GM19043 (cell line): ENCODE measurements around the gene RBM38.

Source experiments
- ATAC-seq: cut with Tn5 transposase; IDR thresholded peaks from one replicate; pipeline ENCODE4 v1.9.1; 2021; ENCODE audit warnings: low read depth; ENCODE audit not compliant: unreplicated experiment

The RBM38 gene

DNA sequence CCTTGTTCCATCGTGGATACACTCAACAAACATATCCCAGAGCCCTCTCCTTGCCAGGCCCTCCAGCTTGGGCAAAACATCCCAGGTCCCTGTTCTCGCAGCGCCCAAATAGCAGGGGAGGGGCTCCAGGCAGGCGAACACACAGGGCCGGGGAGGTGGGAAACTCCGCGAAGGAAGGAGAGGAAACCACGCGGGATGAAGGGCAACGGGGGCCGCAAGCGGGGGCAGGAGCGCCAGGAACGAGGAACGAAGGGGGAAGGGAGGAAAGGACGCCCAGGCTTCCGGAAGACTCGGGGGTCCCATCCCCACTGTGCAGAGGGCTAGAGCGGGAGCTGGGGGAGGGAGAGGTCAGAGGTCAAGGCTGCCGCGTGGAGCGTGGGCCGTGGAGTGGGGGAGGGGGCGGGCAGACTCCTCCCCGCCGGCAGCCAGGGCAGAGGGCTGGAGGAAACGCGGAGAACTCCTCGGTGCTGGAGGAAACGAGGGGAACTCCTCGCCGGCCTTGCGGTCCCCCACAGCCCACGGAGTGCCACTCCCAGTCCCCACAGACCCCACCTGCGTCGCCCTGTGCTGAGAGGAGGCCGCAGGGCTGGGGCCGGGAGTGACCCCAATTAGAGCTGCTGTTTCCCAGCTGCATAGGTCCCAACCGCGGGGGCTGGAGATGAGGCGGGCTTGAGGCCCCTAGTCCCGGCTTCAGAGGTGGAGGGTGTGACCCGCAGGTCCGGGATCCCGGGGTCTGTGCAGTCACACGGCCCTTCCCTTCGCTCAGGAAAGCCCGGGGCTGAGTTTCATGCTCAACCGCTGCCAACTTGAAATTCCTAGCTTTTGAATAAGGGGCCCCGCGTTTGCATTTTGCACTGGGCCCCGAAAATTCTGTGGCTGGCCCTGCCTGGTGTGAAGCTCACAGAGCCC is 1.2 kb upstream of the RBM38 start:
- no peak for ATAC-seq

GRCh38 chr20:57391439-57392301 is 474 bp downstream of the RBM38 start:
- ATAC-seq, result no peak

GRCh38 chr20:57392512-57393271 is 1.5 kb downstream of the RBM38 start:
- ATAC-seq, result no peak

DNA sequence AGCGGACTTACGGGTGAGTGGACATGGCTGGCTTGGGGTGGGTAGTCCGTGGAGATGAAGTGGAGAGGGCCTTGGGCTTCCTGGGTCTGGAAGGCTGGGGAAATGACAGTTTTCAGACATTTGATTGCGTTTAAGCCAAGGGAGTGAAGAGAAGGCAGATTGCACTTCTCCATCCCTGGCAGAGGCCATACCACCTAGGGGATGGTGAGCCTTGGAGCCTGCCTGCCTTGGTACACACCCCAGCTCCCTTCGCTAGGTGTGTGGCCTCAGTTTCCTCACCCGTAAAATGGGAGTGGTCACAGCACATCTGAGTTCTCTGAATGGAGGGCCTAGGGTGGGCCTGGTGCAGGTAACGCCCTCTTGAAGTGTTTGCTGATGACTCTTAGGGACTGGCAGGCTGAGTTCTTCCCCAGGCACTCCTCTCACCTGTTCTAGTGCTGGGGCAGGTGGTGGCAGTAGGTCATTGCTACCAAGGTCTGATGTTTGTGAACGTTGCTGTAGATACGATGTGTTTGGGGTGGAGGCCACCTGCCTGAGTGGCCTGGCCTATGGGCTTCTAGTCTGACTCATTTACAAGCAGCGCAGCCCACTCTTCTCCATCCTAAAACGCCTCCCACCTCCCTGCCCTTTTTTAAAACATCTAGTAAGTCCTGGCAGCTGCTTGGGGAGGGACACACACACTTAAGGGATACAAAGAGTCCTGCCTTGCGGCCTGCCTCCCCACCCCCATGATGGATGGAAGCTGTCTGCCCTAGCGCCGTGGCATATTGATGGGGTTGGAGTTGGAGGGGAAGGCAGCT is 2.3 kb downstream of the RBM38 start:
- no peak for ATAC-seq

DNA sequence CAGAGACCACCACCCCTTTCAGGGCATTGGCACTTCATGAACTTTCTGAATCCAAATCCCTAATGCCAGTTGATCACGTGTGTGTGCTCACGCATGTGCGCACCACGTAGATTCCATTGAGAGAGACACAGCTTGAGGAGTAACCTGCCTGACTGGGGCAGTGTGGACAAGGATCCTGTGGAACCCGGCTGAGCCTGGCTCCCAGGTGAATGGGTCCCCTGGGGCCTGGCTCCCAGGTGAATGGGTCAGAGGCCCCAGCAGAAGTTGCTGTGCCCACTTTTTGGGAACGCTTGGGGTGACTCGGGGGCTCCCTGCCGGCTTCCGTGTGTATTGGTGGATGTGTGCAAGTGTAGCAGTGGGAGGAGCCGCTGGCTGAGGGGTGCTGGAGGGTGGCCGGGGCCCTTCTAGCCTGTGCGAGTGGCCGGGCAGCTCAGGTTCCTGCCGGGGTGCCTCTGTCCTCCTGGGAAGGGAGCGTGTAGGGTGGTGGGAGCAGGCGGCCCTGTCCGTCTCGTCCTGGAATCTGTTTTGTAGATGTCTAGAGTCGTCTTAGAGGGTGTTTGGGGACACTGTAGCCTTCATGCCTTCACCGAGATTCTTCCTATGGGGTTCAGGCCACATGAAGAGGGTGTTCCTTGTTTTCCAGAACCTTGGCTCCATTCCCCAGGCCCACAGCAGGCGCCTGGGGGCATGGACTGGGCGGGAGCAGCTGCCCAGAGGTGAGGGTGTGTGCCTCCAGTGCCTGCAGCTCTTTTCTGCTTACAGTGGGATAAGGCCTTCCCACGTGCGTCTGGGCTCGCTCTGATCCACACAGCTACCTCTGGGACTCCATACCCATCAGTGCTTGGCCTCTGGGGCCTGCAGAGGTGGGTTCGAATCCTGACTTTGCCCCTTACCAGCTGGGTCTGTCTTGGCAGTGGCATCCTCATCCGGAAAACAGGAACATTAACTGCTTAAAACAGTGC is 3.2 kb downstream of the RBM38 start:
- ATAC-seq, result no peak

DNA sequence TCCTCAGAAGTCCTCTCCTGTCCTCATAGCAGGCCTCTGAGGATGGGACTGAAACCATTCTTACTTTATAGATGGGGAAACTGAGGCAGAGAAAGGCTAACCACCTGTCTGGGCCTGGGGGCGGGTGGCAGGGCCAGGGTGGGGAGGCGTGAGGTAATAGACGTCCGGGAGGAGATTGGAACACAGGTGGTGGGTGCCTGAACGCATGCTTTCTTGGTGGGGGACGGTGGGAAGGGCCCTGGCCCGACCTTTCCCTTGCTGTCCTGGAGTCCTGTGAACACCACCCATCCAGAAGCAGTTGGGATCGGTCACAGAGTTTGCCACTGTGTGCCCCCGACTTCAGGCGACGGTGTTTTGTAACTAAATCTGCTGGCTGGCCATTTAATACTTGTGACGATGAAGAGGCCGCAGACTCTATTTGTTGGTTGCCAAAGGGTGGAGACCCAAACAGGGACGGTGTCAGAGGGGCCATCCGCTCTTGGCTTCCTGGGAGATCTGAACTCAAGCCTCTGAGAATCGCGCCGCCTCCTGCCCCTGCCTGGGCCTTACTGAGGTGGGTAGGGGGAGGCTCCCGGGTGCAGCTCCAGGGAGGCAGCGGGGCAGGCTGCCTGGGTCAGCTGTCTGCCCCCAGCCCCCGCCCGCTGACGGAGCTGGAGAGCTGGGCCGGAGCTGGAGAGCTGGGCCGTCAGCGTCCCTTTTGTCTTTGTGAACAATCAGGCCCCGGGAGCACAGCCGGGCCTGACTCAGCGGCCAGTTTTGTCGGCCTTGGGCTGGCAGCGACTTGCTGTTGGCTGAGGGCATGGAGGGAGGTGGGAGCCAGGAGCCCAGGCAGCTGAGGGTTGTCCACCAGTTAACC is 4.1 kb downstream of the RBM38 start:
- ATAC-seq, result no peak

DNA sequence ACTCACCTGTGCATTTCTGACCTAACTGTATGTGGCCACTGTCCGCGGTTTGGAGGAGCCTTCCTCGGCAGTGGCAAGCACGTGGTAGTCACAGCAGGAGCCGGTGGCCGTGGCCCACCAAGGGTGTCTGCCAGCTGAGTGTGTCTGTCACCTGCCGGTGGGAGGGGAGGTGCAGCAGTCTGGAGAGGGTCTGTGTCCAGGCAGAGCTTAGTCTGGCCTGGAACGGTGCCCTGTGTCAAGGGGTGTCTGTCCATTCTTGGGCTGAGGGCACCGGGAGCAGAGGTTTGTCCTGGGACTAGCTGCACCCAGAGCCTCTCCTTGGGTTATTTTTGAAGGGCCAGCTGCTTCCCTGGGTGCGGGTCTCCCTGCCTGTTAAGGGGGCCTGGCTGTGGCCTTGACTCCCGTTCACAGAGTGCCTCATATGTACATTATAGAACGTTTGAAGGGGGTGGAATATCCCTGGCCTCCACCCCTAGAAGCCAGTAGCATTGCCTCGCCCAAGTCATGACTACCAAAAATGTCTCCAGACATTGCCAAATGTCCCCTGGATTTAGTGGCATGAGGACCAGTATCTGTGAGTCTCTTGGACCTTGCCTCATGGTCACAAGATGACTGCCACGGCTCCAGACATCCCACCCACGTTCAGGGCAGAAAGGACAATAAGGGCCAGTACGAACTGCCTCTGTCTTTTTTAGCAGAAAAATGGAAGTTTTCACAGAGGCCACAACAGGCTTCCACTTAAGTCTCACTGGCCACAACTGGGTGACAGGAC is 5.2 kb downstream of the RBM38 start:
- ATAC-seq, result no peak

DNA sequence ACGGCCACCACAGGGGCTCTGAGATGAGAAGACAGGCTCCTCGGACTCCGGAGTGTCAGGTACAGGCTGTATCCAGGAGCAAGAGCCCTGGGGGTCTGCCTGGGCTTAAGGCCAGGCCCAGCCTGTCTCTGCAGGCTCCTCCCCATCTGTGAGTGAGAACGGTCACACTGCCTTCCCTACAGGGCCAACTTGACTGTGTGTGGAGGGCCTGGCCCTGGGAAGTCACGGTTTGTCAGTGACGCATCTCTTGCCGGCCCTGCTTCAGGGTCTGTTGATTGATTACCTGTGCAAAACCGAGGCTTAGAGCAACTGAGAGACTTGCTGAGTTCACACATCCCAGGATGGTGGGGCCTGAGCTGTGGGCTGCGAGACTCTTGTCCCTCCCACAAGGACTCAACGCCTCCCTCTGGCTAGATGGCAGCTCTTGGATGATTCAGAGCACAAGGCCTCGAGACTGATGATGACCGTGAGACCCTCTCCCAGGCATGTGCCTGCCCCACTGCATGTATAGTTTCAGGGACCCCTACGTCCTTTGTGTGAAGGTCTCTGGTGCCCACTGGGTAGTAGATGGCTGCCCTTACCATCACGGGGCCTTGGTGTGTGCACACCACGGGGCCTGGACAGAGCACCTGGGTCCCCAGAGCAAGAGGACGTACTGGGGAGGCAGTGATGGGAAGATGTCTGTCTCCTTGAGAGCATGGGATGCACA is 5.9 kb downstream of the RBM38 start:
- no peak for ATAC-seq

DNA sequence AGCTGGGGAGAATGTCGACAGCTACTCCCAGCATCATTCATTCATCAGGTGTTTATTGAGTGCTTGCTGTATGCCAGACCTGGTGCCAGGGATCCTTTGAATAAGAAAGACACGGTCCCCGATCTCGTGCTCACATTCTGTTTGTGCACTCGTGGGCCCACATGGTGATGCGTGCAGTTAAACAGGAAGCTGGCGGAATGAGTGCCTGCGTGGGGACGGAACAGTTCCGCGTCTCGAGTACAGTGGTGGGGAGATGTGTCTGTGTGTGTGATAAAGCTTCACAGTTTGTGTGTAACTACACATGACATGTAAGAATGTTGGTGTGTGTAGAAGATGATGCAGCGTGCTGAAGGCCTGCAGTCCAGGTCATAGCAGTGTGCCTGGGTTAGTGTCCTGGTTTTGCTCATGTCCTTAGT is 6.5 kb downstream of the RBM38 start:
- peak; percentile 1 for ATAC-seq

DNA sequence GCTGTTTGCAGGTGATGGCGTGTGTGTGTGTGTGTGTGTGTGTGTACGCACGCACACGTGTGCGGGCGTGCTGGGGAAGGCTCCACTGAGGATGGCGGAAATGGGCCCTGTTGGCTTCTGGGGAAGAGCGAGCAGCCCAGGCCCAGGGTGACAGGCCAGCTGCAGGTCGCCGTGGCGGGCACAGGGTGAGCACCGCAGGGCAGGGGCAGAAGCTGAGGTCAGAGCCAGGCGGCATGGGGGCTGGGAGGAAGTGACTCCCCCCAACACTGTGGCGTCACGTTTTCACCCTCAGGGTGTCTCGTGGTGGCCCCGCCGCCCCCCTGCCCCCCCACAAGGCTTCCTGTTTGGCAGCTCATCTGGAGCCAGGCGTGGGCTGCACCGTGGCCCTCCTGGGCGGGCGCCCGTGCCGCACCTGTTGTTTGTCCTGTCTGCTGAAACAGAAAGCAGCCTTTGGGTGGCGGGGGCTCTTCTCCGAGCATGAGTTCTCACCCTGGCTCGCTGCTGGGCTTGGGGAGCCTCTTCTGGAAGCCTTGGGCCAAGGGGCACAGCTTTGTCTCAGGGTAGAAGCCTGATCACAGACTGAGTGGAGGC is 7.1 kb downstream of the RBM38 start:
- peak; percentile 53 for ATAC-seq

DNA sequence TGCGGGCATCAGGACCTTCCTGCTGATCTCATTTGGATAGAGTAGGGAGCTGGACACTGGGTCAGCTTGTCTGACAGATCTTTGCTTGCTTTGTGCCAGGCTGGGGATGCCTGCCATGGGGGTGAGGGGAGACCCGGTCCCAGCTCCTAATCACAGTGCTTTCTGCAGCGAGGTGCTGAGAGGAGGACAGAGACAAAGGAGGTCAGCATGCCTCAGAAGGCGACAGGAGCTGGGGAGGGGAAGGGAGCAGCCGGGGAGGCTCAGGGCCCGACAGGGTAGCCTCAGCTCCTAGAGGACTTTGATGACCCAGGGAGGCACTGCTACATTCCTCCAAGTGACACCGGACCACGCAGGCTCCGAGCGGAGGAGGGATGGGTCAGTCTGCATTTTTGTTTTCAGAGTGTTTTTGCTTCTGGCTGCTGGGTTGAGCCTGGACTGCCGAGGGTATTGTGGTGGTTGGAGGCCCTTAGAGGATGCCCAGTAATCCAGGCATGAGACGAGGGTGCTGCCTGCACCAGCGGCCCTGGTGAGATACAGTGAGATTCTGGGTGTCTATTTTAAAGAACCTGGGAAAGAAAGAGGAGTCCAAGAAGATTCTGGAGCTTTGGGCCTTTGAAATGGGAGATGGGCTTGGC is 7.8 kb downstream of the RBM38 start:
- ATAC-seq, result no peak

DNA sequence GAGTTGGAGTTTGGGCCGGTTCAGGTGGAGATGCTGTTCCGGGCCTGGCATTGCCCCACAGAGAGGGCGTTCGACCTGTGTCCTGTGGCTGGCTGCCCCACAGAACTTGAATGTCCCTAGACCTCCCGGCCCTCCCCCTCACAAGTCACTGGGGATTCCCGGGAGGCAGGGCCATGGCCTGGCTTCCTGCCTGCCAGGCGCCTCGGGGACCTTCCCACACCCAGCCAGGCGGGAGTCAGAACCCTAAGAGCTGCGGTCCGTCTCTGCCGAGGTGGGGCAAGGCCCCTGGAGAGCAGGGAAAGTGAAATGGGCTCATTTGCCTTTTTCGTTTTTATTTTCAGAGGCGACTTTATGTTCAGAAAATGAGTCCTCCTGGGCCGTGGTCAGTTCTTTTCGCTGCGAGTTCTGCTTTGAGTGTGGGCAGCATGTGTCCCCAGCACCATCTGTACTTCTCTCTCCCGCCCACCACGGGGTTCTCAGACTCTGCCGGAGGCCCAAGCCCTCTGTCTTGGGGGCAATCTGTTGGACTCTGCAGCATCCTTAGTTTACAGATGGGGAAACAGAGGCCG is 8.5 kb downstream of the RBM38 start:
- peak; percentile 30 for ATAC-seq

GRCh38 chr20:57400231-57400701 is 9.1 kb downstream of the RBM38 start:
- ATAC-seq, result no peak

- no peak for ATAC-seq
Observed at GRCh38 chr20:57400821-57401564, 9.8 kb downstream of the RBM38 start.

- no peak for ATAC-seq
Observed at GRCh38 chr20:57401565-57401918, 10.3 kb downstream of the RBM38 start.
